HG02938 (cell line): ENCODE results near the gene PYGB.
"Not testable (repeated sequence)": the region's sequence is repeated elsewhere in the genome, so short reads cannot be mapped to it uniquely, and the experiment has no call there.

ENCODE experiments used
- ATAC-seq: cut with Tn5 transposase; IDR thresholded peaks from one replicate; pipeline ENCODE4 v1.9.1; 2021; ENCODE audit warnings: mild to moderate bottlenecking, moderate library complexity; ENCODE audit not compliant: unreplicated experiment

The PYGB gene

GRCh38 chr20:25229486-25230165 is 18.3 kb upstream of the PYGB start:
- no peak for ATAC-seq

GRCh38 chr20:25230166-25230831 is 17.6 kb upstream of the PYGB start:
- peak; percentile 62 for ATAC-seq

GRCh38 chr20:25233016-25233772 is 14.7 kb upstream of the PYGB start:
- no peak for ATAC-seq

- not testable (repeated sequence) for ATAC-seq
Measured at GRCh38 chr20:25234009-25234849, 13.7 kb upstream of the PYGB start.

GRCh38 chr20:25236450-25237304 is 11.2 kb upstream of the PYGB start:
- ATAC-seq, result no peak

GRCh38 chr20:25237610-25238318 is 10.1 kb upstream of the PYGB start:
- no peak for ATAC-seq

GRCh38 chr20:25238319-25239037 is 9.4 kb upstream of the PYGB start:
- ATAC-seq, result no peak

GRCh38 chr20:25239387-25240370 is 8.2 kb upstream of the PYGB start:
- ATAC-seq, result peak; percentile 47

- not testable (repeated sequence) for ATAC-seq
Measured at GRCh38 chr20:25240851-25241658, 6.8 kb upstream of the PYGB start.

GRCh38 chr20:25241659-25241955 is 6.3 kb upstream of the PYGB start:
- not testable (repeated sequence) for ATAC-seq

- ATAC-seq, result no peak
Measured at GRCh38 chr20:25242231-25242630, 5.7 kb upstream of the PYGB start.

GRCh38 chr20:25243416-25243979 is 4.4 kb upstream of the PYGB start:
- ATAC-seq, result no peak

- ATAC-seq, result no peak
Measured at GRCh38 chr20:25244976-25245375, 2.9 kb upstream of the PYGB start.

- ATAC-seq, result no peak
Measured at GRCh38 chr20:25245461-25245860, 2.4 kb upstream of the PYGB start.

GRCh38 chr20:25246182-25246999 is 1.5 kb upstream of the PYGB start:
- ATAC-seq, result no peak

GRCh38 chr20:25247000-25247517 is 826 bp upstream of the PYGB start:
- no peak for ATAC-seq
